CD14-positive monocyte (primary cell): ENCODE results near the gene INF2. TPM values are rescaled to one million over a fixed set of nuclear protein-coding genes. Genes with fewer than 3 reads are reported as not detected.
"Not testable (repeated sequence)": the region's sequence is repeated elsewhere in the genome, so short reads cannot be mapped to it uniquely, and the experiment has no call there.

Source experiments
- DNase-seq, 3 donors: peaks; one replicate each; pipeline ENCODE4 v3.0.0-alpha.2; 2011 to 2022
- H2AFZ ChIP-seq: 2 replicates; pipeline ENCODE4 v1.6.0; 2012; ENCODE audit warnings: mild to moderate bottlenecking, low read depth, low read length, inconsistent platforms; ENCODE audit not compliant: insufficient read depth, poor library complexity, severe bottlenecking
- H3K27ac ChIP-seq, 2 donors: 1 replicate in 1 of 2; 2 replicates in 1 of 2; pipeline ENCODE4 v1.5.1; 2012 to 2013; ENCODE audit warnings: low read length in 2 of 2, control low read depth in 1 of 2, inconsistent platforms in 1 of 2, low read depth in 1 of 2, mild to moderate bottlenecking in 1 of 2
- H3K27me3 ChIP-seq, 2 donors: one replicate each; pipeline versions ENCODE4 v1.6.0 to v1.6.1; 2011 to 2013; ENCODE audit warnings: low read length in 2 of 2; ENCODE audit not compliant: control insufficient read depth in 2 of 2, insufficient read depth in 2 of 2
- H3K36me3 ChIP-seq, 2 donors: replicated peaks in 1 of 2; 1 replicate in 1 of 2; 2 replicates in 1 of 2; pipeline versions ENCODE4 v1.5.1 to v1.6.1; 2012 to 2013; ENCODE audit warnings: low read length in 2 of 2, control low read depth in 1 of 2, inconsistent platforms in 1 of 2, mild to moderate bottlenecking in 1 of 2; ENCODE audit not compliant: insufficient read depth in 2 of 2, control insufficient read depth in 1 of 2
- H3K4me1 ChIP-seq, 2 donors: 1 replicate in 1 of 2; 2 replicates in 1 of 2; pipeline versions ENCODE4 v1.5.1 to v1.6.1; 2012 to 2013; ENCODE audit warnings: low read length in 2 of 2, control low read depth in 1 of 2, inconsistent platforms in 1 of 2, mild to moderate bottlenecking in 1 of 2, moderate library complexity in 1 of 2; ENCODE audit not compliant: insufficient read depth in 2 of 2, control insufficient read depth in 1 of 2
- H3K4me2 ChIP-seq: replicated peaks from 2 replicates; pipeline ENCODE3; 2012; ENCODE audit warnings: low read length, moderate library complexity, mild to moderate bottlenecking; ENCODE audit not compliant: poor library complexity, severe bottlenecking; ENCODE audit errors: extremely low read depth
- H3K4me3 ChIP-seq, 3 experiments: fragments of 200-600 bp in 1 of 3; sonication (generic) in 1 of 3; replicated peaks in 1 of 3; 1 replicate in 2 of 3; 2 replicates in 1 of 3; pipeline ENCODE4 v1.5.1; 2011 to 2013; ENCODE audit warnings: low read length in 3 of 3, mild to moderate bottlenecking in 3 of 3, control low read depth in 2 of 3, low read depth in 2 of 3, inconsistent platforms in 1 of 3, moderate library complexity in 1 of 3
- H3K79me2 ChIP-seq: 2 replicates; pipeline ENCODE4 v1.6.0; 2012; ENCODE audit warnings: mild to moderate bottlenecking, control low read depth, inconsistent platforms, low read length, moderate library complexity; ENCODE audit not compliant: insufficient read depth
- H3K9ac ChIP-seq: 2 replicates; pipeline ENCODE4 v1.6.0; 2017; ENCODE audit warnings: low read length, mild to moderate bottlenecking; ENCODE audit not compliant: insufficient read depth, poor library complexity, severe bottlenecking
- H3K9me3 ChIP-seq, 2 donors: replicated peaks in 1 of 2; 1 replicate in 1 of 2; 2 replicates in 1 of 2; pipeline versions ENCODE4 v1.5.1 to v1.6.1; 2012 to 2013; ENCODE audit warnings: low read length in 2 of 2, control low read depth in 1 of 2; ENCODE audit not compliant: control insufficient read depth in 1 of 2, insufficient read depth in 1 of 2
- H4K20me1 ChIP-seq: 2 replicates; pipeline ENCODE4 v1.6.0; 2012; ENCODE audit warnings: mild to moderate bottlenecking, low read length, control low read depth, moderate library complexity; ENCODE audit not compliant: insufficient read depth
- H3K27ac Mint-ChIP-seq, 7 donors: one replicate each; pipeline ENCODE4 v1.8.0; 2020; ENCODE audit warnings: mild to moderate bottlenecking in 7 of 7, mixed read lengths in 7 of 7, moderate library complexity in 6 of 7, inconsistent platforms in 2 of 7
- H3K27me3 Mint-ChIP-seq, 3 donors: one replicate each; pipeline ENCODE4 v1.8.0; 2021 to 2022; ENCODE audit warnings: low read depth in 3 of 3, mild to moderate bottlenecking in 3 of 3, mixed read lengths in 3 of 3, moderate library complexity in 3 of 3, inconsistent platforms in 1 of 3
- H3K36me3 Mint-ChIP-seq, 2 donors: one replicate each; pipeline ENCODE4 v1.8.0; 2020; ENCODE audit warnings: mixed read lengths in 2 of 2, inconsistent platforms in 1 of 2, mild to moderate bottlenecking in 1 of 2
- H3K4me1 Mint-ChIP-seq: one replicate; pipeline ENCODE4 v1.8.0; 2020; ENCODE audit warnings: mild to moderate bottlenecking, mixed read lengths
- H3K4me3 Mint-ChIP-seq, 2 donors: one replicate each; pipeline ENCODE4 v1.8.0; 2020; ENCODE audit warnings: mild to moderate bottlenecking in 2 of 2, mixed read lengths in 2 of 2, moderate library complexity in 1 of 2
- H3K9me3 Mint-ChIP-seq, 7 donors: one replicate each; pipeline ENCODE4 v1.8.0; 2020 to 2022; ENCODE audit warnings: mixed read lengths in 7 of 7, mild to moderate bottlenecking in 6 of 7, moderate library complexity in 6 of 7, inconsistent platforms in 2 of 7
- CTCF ChIP-seq: fragments of 200-600 bp; IDR thresholded peaks from one replicate; pipeline ENCODE4 v1.8.0; 2022; ENCODE audit warnings: antibody characterized with exemption, mild to moderate bottlenecking
- WGBS: methylation state at CpG from one replicate; pipeline ENCODE4 v1.1.5; 2013; ENCODE audit warnings: missing lambda C conversion rate; ENCODE audit not compliant: insufficient coverage; 5-methylcytosine and 5-hydroxymethylcytosine counted together
- intact Hi-C, 2 donors: fragments of 100-400 bp; cut with micrococcal nuclease; formaldehyde crosslinking; loops; one replicate each; pipeline versions ENCODE4 v1.15.0 to v1.15.1; 2023
- polyA plus RNA-seq, 3 donors: library from polyadenylated mRNA; depleted of rRNA in 1 of 3; unstranded in 2 of 3; stranded (reverse) in 1 of 3; fragments of 300-500 nt in 2 of 3; fragments of >200 nt in 1 of 3; fragmentation: Illumina TruSeq in 2 of 3; gene quantifications; 1 replicate in 2 of 3; 2 replicates in 1 of 3; pipeline ENCODE4 v1.2.3, GENCODE V29; 2012 to 2021

INF2 gene
- polyA plus RNA-seq, 3 donors = 2.9 to 23.3 (median 3.8) TPM

DNA sequence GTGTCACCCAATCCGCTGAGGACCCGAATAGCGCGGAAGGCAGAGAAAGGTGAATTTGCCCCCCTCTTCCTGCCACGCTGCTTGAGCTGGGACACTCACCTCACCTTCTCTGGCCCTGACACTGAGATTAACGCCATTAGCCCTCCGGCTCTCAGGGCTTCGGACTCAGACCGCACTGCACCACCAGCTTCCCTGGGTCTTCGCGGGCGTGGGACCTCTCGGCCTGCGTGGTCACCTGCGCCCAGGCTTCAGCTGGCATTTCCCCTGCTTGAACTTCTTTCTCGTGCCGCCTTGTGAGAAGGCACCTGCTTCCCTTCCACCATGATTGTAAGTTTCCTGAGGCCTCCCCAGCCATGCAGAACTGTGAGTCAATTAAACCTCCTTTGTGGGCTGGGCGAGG, 26.9 kb upstream of the INF2 start:
- H3K27ac ChIP-seq, H3K4me2 ChIP-seq, H3K4me3 ChIP-seq, H4K20me1 ChIP-seq, H3K9me3 ChIP-seq, H3K36me3 ChIP-seq, H2AFZ ChIP-seq, DNase-seq, H3K9ac ChIP-seq, intact Hi-C loops, H3K4me3 Mint-ChIP-seq, H3K36me3 Mint-ChIP-seq, H3K79me2 ChIP-seq: not testable (repeated sequence)
- Mint-ChIP-seq H3K9me3 (peaks cover 0 to 14% (median 3%) of the 10 kb centered on the region in 7 donors), H3K4me1 (peaks cover 23% of the 10 kb centered on the region), H3K27ac (peak overlapping the region in 1 of 7 donors; percentile 32), H3K27me3 (peaks cover 29 to 44% (median 33%) of the 10 kb centered on the region in 3 donors)
- peaks cover 9 to 20% of the 10 kb centered on the region in 2 donors for H3K4me1 ChIP-seq
- 98% methylated on average over 12 of the region's 18 CpGs for WGBS
- H3K27me3 ChIP-seq = peaks cover 0 to 28% of the 10 kb centered on the region in 2 donors

GRCh38 chr14:104664107-104664506, 25.3 kb upstream of the INF2 start:
- H3K4me1 Mint-ChIP-seq = peaks cover 17% of the 10 kb centered on the region
- H3K27me3 ChIP-seq = peaks cover 0 to 21% of the 10 kb centered on the region in 2 donors
- H3K9ac ChIP-seq = no peak overlapping the region
- H3K4me3 Mint-ChIP-seq = no peak overlapping the region
- no peak overlapping the region for H2AFZ ChIP-seq
- peaks cover 9 to 20% of the 10 kb centered on the region in 2 donors for H3K4me1 ChIP-seq
- H4K20me1 ChIP-seq = no peaks in the 10 kb centered on the region
- H3K27ac Mint-ChIP-seq = no peak overlapping the region
- no peak overlapping the region for H3K4me2 ChIP-seq
- H3K36me3 Mint-ChIP-seq = no peaks in the 10 kb centered on the region
- no peak for TF ChIP-seq CTCF
- H3K9me3 Mint-ChIP-seq = peaks cover 0 to 12% (median 3%) of the 10 kb centered on the region in 7 donors
- no peaks in the 10 kb centered on the region for H3K79me2 ChIP-seq
- H3K36me3 ChIP-seq = no peaks in the 10 kb centered on the region
- no peaks in the 10 kb centered on the region for H3K9me3 ChIP-seq
- no peak for DNase-seq
- 80% methylated on average over 1 of the region's 7 CpGs for WGBS
- H3K27me3 Mint-ChIP-seq = peaks cover 23 to 33% (median 26%) of the 10 kb centered on the region in 3 donors
- no peak overlapping the region for H3K4me3 ChIP-seq
- intact Hi-C loops = no loop called here
- H3K27ac ChIP-seq = no peak overlapping the region
